ENCODE results near the gene XXYLT1. TPM values are rescaled to one million over a fixed set of nuclear protein-coding genes. Genes with fewer than 3 reads are reported as not detected.
A peak's percentile ranks its signal among the peaks of the same experiment; 100 is the strongest.

XXYLT1 gene
- total RNA-seq, 4 donors from 2014 or later = 5.4 to 18.2 (median 6.9) TPM

DNA sequence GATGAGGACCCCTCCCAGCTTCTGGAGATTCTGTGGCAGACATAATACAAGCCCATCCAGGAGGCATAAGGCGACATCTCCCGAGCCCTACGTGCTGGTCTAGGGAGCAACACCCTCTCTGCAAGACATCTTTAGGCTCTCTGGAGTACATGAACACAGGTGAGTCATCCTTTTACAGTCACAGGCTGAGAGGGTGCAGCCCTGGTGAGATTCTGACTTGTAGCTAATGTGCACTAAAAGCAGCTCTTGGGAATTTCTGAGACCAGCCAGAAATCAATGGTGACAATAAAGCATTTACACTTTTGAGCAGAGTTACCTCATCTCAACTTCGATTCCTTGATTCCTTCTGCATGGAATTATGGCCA lies 131.1 kb downstream of the XXYLT1 start:
- H3K27me3 ChIP-seq = no peaks in the 10 kb centered on the region
- H3K27ac ChIP-seq = no peak overlapping the region
- no peak for DNase-seq
- H3K36me3 ChIP-seq = no peaks in the 10 kb centered on the region
- H3K4me3 ChIP-seq = no peak overlapping the region
- H3K9me3 ChIP-seq = no peaks in the 10 kb centered on the region
- no peak for TF ChIP-seq POLR2A (IDR thresholded peaks at IDR 0.05)
- TF ChIP-seq, protein P1, sequence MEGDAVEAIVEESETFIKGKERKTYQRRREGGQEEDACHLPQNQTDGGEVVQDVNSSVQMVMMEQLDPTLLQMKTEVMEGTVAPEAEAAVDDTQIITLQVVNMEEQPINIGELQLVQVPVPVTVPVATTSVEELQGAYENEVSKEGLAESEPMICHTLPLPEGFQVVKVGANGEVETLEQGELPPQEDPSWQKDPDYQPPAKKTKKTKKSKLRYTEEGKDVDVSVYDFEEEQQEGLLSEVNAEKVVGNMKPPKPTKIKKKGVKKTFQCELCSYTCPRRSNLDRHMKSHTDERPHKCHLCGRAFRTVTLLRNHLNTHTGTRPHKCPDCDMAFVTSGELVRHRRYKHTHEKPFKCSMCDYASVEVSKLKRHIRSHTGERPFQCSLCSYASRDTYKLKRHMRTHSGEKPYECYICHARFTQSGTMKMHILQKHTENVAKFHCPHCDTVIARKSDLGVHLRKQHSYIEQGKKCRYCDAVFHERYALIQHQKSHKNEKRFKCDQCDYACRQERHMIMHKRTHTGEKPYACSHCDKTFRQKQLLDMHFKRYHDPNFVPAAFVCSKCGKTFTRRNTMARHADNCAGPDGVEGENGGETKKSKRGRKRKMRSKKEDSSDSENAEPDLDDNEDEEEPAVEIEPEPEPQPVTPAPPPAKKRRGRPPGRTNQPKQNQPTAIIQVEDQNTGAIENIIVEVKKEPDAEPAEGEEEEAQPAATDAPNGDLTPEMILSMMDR (IDR thresholded peaks at IDR 0.05) = no peak
- H3K4me1 ChIP-seq = no peaks in the 10 kb centered on the region

DNA sequence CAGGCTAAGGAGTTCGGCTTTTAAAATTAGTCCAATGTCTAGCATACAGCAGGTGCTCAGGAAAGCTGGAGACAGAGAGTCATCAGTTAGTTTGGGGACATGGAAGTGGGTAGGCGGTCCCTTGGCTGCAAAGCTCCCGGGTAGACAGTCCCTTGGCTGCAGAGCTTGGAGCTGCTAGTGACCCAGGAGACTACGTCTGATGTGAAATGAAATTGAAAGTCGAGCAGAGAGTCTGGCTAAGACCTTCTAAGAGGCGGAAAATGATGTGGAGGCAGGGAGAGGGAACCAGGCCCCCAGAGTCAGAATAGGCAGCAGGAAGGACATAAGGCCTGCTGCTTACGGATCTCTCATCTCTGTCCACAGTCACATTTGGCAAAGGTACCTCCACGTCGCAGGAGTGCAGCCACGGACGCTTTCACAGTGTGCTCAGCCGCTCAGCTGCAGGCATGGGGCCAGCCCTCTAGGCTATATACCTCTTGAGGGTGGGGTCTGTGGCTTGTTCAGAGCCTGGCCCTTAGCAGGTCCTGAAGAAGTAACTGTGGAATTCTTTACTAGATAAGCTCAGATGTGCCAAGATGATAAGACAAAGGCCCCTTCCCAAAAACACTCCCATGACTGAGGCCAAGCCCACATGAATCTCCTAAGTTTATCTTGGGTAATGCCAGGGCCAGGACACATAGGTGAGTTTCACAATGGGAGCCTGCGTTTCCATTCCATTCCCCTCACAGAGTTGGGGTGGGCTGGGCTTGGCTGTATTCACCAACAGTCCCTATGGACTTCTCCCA lies 131.7 kb downstream of the XXYLT1 start:
- no peaks in the 10 kb centered on the region for H3K27me3 ChIP-seq
- no peak for TF ChIP-seq POLR2A (IDR thresholded peaks at IDR 0.05)
- TF ChIP-seq, protein P1 (IDR thresholded peaks at IDR 0.05) = no peak
- H3K4me3 ChIP-seq = no peak overlapping the region
- no peaks in the 10 kb centered on the region for H3K9me3 ChIP-seq
- no peaks in the 10 kb centered on the region for H3K4me1 ChIP-seq
- H3K27ac ChIP-seq = peak overlapping the region in 1 of 4 donors; percentile 32
- DNase-seq = no peak
- no peaks in the 10 kb centered on the region for H3K36me3 ChIP-seq

DNA sequence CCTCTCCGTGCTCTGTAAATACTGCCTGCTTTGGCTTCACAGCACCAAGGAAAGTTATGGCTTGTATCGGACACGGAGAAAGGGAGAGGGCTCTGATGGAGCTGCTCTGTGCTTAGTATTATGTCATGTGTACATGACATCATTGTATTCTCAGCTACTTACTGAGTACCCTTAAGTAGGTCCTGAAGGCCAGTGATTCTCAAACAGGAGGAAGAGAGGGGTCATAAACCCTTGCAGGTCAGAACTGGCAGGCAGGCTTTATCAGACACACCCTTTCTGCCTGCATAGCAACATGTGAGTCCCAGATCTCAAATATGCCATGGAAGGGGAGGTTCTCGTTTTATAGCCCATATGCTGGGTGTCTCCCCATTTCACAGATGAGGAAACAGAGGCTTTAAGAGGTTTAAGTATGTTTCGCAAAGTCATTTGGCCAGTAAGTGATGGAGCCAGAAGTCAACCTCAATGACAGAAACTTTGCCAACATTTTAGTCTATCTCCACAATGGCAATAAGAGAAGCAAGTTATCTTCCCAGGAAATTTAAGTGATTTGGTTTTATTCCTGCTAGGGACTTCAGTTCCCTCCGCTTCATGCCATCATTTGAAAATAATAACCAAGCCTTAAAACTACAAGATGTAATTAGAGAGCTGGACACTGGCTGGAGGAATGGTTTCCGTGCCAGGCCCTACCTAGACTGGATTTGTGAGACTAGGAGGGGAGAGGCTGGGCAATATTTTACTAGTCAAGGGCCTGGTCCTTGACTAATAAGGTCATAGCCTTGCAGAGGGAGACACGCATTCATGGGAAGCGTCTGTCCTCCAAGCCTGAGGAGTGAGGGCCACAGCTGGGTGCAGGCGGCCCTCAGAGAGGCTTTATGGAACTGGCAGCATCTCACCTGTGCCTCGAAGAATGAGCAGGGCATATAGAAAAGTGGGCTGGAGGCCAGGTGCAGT lies 133.0 kb downstream of the XXYLT1 start:
- no peak for TF ChIP-seq POLR2A (IDR thresholded peaks at IDR 0.05)
- Histone ChIP-seq H3K4me1 (peaks cover 0 to 3% (median 0%) of the 10 kb centered on the region in 4 donors), H3K9me3 (no peaks in the 10 kb centered on the region), H3K36me3 (no peaks in the 10 kb centered on the region), H3K27me3 (no peaks in the 10 kb centered on the region), H3K4me3 (no peak overlapping the region), H3K27ac (no peak overlapping the region)
- no peak for DNase-seq

DNA sequence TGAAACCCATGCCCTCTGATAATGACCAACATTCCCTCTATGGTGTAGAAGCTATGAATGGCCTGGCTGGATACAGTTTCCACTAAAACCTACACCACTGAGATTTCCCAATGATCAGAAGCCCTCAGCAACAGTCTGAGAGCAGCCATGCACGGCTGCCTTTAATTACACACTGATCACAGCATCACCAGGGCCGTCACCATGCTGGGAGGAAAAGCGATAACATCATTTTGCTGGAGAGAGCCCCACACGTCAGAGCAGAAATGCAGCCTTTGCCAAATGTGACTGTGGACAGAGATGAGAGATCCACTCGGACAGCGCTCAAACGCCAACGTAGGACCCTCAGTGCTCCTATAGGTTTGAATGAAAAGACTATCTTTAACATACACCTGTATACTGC lies 135.0 kb downstream of the XXYLT1 start:
- no peak overlapping the region for H3K27ac ChIP-seq
- H3K4me1 ChIP-seq = peaks cover 0 to 4% (median 0%) of the 10 kb centered on the region in 4 donors
- TF ChIP-seq POLR2A (IDR thresholded peaks at IDR 0.05) = no peak
- TF ChIP-seq, protein P1 (IDR thresholded peaks at IDR 0.05) = no peak
- no peak for DNase-seq
- H3K27me3 ChIP-seq = no peaks in the 10 kb centered on the region
- H3K4me3 ChIP-seq = no peak overlapping the region
- no peaks in the 10 kb centered on the region for H3K9me3 ChIP-seq
- H3K36me3 ChIP-seq = no peaks in the 10 kb centered on the region

DNA sequence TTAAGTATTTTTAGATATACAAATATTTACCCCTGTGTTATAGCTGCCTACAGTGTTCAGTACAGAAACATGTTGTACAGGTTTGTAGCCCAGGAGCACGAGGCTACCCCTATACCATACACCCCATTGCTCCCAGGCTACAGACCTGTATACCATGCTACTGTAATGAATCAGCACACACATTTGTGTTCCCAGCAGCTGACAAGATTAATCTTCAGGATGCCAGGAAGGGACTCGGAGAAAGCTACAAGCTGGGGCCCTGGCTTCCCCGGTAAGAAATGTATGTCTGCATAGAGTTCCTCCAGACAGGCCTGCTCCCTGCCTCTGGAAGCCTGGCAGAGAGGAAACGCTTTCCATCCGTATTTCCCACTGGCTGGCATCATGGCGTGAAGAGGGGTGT lies 136.5 kb downstream of the XXYLT1 start:
- no peak overlapping the region for H3K4me3 ChIP-seq
- no peaks in the 10 kb centered on the region for H3K36me3 ChIP-seq
- TF ChIP-seq, protein P1 (IDR thresholded peaks at IDR 0.05) = no peak
- TF ChIP-seq POLR2A (IDR thresholded peaks at IDR 0.05) = no peak
- no peaks in the 10 kb centered on the region for H3K27me3 ChIP-seq
- DNase-seq = no peak
- peaks cover 0 to 4% (median 0%) of the 10 kb centered on the region in 4 donors for H3K4me1 ChIP-seq
- no peaks in the 10 kb centered on the region for H3K9me3 ChIP-seq
- peak overlapping the region in 1 of 4 donors; percentile 43 for H3K27ac ChIP-seq

DNA sequence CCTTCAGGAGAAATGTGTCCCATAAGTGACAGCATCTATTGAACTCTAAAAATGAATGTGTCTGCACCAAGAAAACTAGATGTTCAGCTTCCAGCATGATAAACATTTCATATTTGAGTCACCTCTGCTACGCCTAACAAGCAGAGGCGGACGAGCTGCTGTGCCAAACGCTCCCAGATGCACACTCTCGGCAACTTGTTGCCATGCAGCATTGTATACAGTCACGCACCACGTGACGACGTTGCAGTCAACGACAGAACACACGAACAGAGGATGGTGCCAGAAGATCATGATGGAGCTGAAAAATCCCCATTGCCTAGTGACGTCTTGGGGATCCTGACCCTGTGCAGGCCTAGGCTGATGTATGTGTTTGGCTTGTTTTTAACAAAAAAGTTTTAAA lies 137.5 kb downstream of the XXYLT1 start:
- no peak for TF ChIP-seq POLR2A (IDR thresholded peaks at IDR 0.05)
- TF ChIP-seq, protein P1 (IDR thresholded peaks at IDR 0.05) = no peak
- H3K4me3 ChIP-seq = no peak overlapping the region
- DNase-seq = peak in 2 of 3 donors; percentile 71 to 77

More for the DNA sequence above, 137.5 kb downstream of the XXYLT1 start:
- H3K9me3 ChIP-seq = no peaks in the 10 kb centered on the region
- no peaks in the 10 kb centered on the region for H3K36me3 ChIP-seq
- peaks cover 0 to 4% (median 0%) of the 10 kb centered on the region in 4 donors for H3K4me1 ChIP-seq
- H3K27ac ChIP-seq = peak overlapping the region in 2 of 4 donors; percentile 44 to 47
- no peaks in the 10 kb centered on the region for H3K27me3 ChIP-seq
